Activated CD8-positive, alpha-beta T cell treated with anti-CD3 and anti-CD28 coated beads for 36 hours (primary cell): ENCODE results near the gene SFSWAP. TPM values are rescaled to one million over a fixed set of nuclear protein-coding genes. Genes with fewer than 3 reads are reported as not detected.

Source experiments
- ATAC-seq: fragments of 200-7000 bp; cut with Tn5 transposase; one replicate; pipeline ENCODE4 v1.10.0; 2021; ENCODE audit warnings: mild to moderate bottlenecking, moderate library complexity
- CTCF ChIA-PET: fragments of 350-600 bp; sonication (Branson Sonifier 250); formaldehyde crosslinking; loops from one replicate; lab custom pipeline; 2021; ENCODE audit warnings: antibody characterized with exemption; lab: Charles Lee
- POLR2A ChIA-PET: fragments of 350-600 bp; sonication (Branson Sonifier 250); formaldehyde crosslinking; loops from one replicate; lab custom pipeline; 2021; ENCODE audit warnings: antibody characterized with exemption; lab: Charles Lee
- DNase-seq: peaks from one replicate; pipeline ENCODE4 v3.0.0-alpha.2; 2020
- H3K27ac Mint-ChIP-seq: one replicate; pipeline ENCODE4 v1.8.0; 2021; ENCODE audit warnings: mild to moderate bottlenecking, mixed read lengths
- H3K27me3 Mint-ChIP-seq: one replicate; pipeline ENCODE4 v1.8.0; 2021; ENCODE audit warnings: mixed read lengths
- H3K36me3 Mint-ChIP-seq: one replicate; pipeline ENCODE4 v1.8.0; 2021; ENCODE audit warnings: low read depth, mixed read lengths
- H3K4me1 Mint-ChIP-seq: one replicate; pipeline ENCODE4 v1.8.0; 2021; ENCODE audit warnings: low read depth, mixed read lengths
- H3K4me3 Mint-ChIP-seq: one replicate; pipeline ENCODE4 v1.8.0; 2021; ENCODE audit warnings: mild to moderate bottlenecking, moderate library complexity, mixed read lengths
- H3K9me3 Mint-ChIP-seq: one replicate; pipeline ENCODE4 v1.8.0; 2021; ENCODE audit warnings: mixed read lengths
- CTCF ChIP-seq: fragments of 200-600 bp; IDR thresholded peaks from one replicate; pipeline ENCODE4 v1.8.0; 2022; ENCODE audit warnings: antibody characterized with exemption, mild to moderate bottlenecking
- intact Hi-C: fragments of 100-400 bp; cut with micrococcal nuclease; formaldehyde crosslinking; loops from one replicate; pipeline ENCODE4 v1.10.0; 2022
- total RNA-seq, 2 experiments: library from RNA; stranded (reverse); gene quantifications; one replicate each; pipeline ENCODE4 v1.2.3, GENCODE V29; 2021

The SFSWAP gene
- total RNA-seq, 2 experiments from 2014 or later, result 47.6 to 49.3 TPM

- DNase-seq (no peak), ATAC-seq (peak; percentile 20)
- Mint-ChIP-seq H3K27ac (no peak overlapping the region), H3K4me3 (peak overlapping the region; percentile 53), H3K36me3 (no peaks in the 10 kb centered on the region), H3K9me3 (no peaks in the 10 kb centered on the region), H3K4me1 (peaks cover 13% of the 10 kb centered on the region), H3K27me3 (peaks cover 47% of the 10 kb centered on the region)
- intact Hi-C loops, result no loop called here
- POLR2A ChIA-PET, result interaction anchor here (0.6 to 0.7 kb wide), 2 partner anchors 48 to 724 kb away, joined by 3 read pairs; no protein-coding TSS in a partner anchor
- TF ChIP-seq CTCF, result no peak
- CTCF ChIA-PET, result interaction anchor here (1.2 to 2.5 kb wide), 2 partner anchors 74 to 219 kb away, joined by 3 to 5 read pairs; no protein-coding TSS in a partner anchor
Measured at GRCh38 chr12:131828671-131829355, 117.9 kb downstream of the SFSWAP start.

GRCh38 chr12:131829356-131829747 lies 118.5 kb downstream of the SFSWAP start:
- intact Hi-C loops, result no loop called here
- peaks cover 13% of the 10 kb centered on the region for H3K4me1 Mint-ChIP-seq
- CTCF ChIA-PET, result interaction anchor here (1.2 to 2.5 kb wide), 2 partner anchors 74 to 220 kb away, joined by 3 to 5 read pairs; no protein-coding TSS in a partner anchor
- POLR2A ChIA-PET, result interaction anchor here (0.6 to 0.7 kb wide), 2 partner anchors 49 to 723 kb away, joined by 3 read pairs; no protein-coding TSS in a partner anchor
- TF ChIP-seq CTCF, result no peak
- H3K4me3 Mint-ChIP-seq, result peak overlapping the region; percentile 53
- H3K27ac Mint-ChIP-seq, result no peak overlapping the region
- ATAC-seq (no peak), DNase-seq (no peak)
- H3K9me3 Mint-ChIP-seq, result no peaks in the 10 kb centered on the region
- no peaks in the 10 kb centered on the region for H3K36me3 Mint-ChIP-seq
- H3K27me3 Mint-ChIP-seq, result peaks cover 47% of the 10 kb centered on the region

- intact Hi-C loops, result no loop called here
- TF ChIP-seq CTCF, result no peak
- Mint-ChIP-seq H3K4me3 (no peak overlapping the region), H3K27me3 (peaks cover 47% of the 10 kb centered on the region), H3K27ac (no peak overlapping the region), H3K4me1 (peaks cover 13% of the 10 kb centered on the region), H3K9me3 (no peaks in the 10 kb centered on the region), H3K36me3 (no peaks in the 10 kb centered on the region)
- DNase-seq (no peak), ATAC-seq (no peak)
- CTCF ChIA-PET, result interaction anchor here (1.1 to 2.5 kb wide), 2 partner anchors 49 to 75 kb away, joined by 3 to 5 read pairs; no protein-coding TSS in a partner anchor
- POLR2A ChIA-PET, result interaction anchor here (0.6 kb wide), 1 partner anchor 723 kb away, joined by 3 read pairs; no protein-coding TSS in a partner anchor
Measured at GRCh38 chr12:131829791-131830334, 119.0 kb downstream of the SFSWAP start.

- H3K27me3 Mint-ChIP-seq, result peaks cover 43% of the 10 kb centered on the region
- no peaks in the 10 kb centered on the region for H3K36me3 Mint-ChIP-seq
- no peak overlapping the region for H3K27ac Mint-ChIP-seq
- intact Hi-C loops, result no loop called here
- ChIA-PET POLR2A (interaction anchor here (0.8 kb wide), 1 partner anchor 17 kb away, joined by 3 read pairs; no protein-coding TSS in a partner anchor), CTCF (interaction anchor here (1.1 to 2.5 kb wide), 2 partner anchors 49 to 75 kb away, joined by 3 to 5 read pairs; no protein-coding TSS in a partner anchor)
- DNase-seq, result peak; percentile 51
- no peaks in the 10 kb centered on the region for H3K9me3 Mint-ChIP-seq
- H3K4me3 Mint-ChIP-seq, result peak overlapping the region; percentile 21
- ATAC-seq, result peak; percentile 45
- H3K4me1 Mint-ChIP-seq, result peaks cover 13% of the 10 kb centered on the region
- TF ChIP-seq CTCF, result peak; percentile 53
Measured at GRCh38 chr12:131830335-131830913, 119.5 kb downstream of the SFSWAP start.
